Measurements from ENCODE around the gene NSMCE1.
A peak's percentile ranks its signal among the peaks of the same experiment; 100 is the strongest.

The NSMCE1 gene

DNA sequence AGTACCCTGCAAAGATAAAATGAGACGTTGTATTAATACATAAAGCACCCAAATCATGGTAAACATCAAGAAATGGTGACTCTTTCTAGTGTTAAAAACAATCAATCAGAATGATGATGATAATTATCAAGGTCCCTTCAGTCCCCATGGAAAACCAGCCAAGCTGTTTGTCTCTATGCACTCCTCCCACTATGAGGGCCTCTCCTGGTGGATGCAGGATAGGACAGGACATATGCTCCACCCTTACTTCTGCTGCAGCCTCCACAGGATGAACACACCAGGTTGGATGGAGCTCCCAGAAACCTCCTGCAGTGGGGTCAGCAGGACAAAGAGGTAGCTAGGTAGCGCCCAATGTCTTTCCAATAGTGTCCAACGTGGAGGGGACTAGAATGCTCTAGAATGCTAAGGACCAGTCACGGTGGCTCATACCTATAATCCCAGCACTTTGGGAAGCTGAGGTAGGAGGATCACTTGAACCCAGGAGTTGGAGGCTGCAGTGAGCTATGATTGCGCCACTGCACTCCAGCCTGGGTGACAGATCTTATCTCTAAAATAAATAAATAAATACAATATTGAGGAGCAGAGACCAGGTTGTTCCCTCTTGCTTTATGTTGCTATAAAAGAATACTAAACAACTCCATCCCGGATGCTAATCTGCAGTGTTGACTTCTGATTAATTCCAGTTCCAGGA lies 75.1 kb downstream of the NSMCE1 start:
- H3K4me3 ChIP-seq (ENCODE audit: low read depth, low read length), result no peak overlapping the region
- peak; percentile 41 for DNase-seq (ENCODE audit: low read depth)
- no peak for TF ChIP-seq CTCF (IDR thresholded peaks at IDR 0.05; ENCODE audit: control insufficient read depth, extremely low read depth, insufficient read depth)

DNA sequence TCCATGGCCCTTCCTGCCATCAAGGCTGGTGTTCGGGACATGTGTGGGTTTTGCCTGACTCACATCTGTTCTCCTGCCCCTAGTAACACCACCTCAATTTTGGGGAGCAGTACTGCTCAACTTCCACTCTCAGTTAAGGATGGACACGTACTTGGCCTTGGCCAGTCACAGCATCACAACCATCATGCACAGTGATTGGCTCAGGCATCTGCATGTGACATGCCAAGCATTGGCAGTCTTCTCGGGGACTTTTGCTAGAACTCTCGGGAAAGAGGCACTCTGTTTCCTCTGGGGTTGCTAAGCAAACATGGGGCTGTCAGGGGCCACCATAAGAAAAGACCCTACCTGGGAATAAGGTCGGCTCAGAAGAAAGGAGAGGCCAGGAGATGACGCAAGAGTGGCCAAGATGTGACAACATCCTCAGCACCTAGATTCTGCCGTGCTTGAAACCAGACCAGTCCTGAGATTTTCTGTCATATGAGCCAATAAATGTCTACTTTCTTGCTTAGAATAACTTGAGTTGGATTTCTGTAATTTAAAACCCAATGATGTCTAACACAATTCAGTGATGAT lies 77.1 kb downstream of the NSMCE1 start:
- no peak for TF ChIP-seq CTCF (IDR thresholded peaks at IDR 0.05; ENCODE audit: control insufficient read depth, extremely low read depth, insufficient read depth)

GRCh38 chr16:27190316-27190871 lies 78.2 kb downstream of the NSMCE1 start:
- H3K4me3 ChIP-seq (ENCODE audit: low read depth, low read length), result no peak overlapping the region
- no peak for TF ChIP-seq CTCF (IDR thresholded peaks at IDR 0.05; ENCODE audit: control insufficient read depth, extremely low read depth, insufficient read depth)
- DNase-seq (ENCODE audit: low read depth), result no peak

More for the DNA sequence above, 77.1 kb downstream of the NSMCE1 start:
- DNase-seq (ENCODE audit: low read depth), result no peak
- no peak overlapping the region for H3K4me3 ChIP-seq (ENCODE audit: low read depth, low read length)

DNA sequence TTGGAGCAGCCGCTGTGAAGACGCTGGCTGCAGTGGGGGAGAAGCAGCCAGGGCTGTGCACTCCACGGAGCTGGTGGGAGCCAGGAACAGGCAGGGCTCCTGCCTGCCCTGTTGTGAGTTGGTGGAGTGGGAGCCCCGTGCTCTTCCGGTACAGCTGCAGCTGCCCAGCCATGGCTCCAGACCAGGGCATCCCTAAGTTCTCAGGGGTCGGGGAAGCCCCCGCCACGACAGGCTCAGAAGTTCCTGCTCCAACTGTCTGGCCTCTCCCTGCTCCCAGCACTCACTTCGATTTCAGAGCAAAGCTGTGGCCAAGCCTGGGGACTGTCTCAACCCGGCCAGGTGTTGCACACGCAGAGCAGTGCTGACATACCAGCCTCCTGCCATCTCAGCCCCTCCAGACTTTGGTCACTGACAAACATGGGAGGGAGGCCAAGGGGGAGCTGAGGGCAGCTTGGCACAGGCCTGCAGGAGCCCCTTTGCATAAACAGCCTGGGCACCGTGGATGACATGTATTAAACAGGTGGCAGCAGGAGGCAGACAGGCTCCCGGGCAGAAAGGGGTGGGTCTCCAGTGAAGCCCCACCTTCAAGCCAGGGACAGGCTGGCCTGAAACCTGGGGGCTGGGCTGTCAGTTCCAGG lies 79.1 kb downstream of the NSMCE1 start:
- DNase-seq (ENCODE audit: low read depth), result no peak
- no peak for TF ChIP-seq CTCF (IDR thresholded peaks at IDR 0.05; ENCODE audit: control insufficient read depth, extremely low read depth, insufficient read depth)
- H3K4me3 ChIP-seq (ENCODE audit: low read depth, low read length), result no peak overlapping the region

- no peak for TF ChIP-seq CTCF (IDR thresholded peaks at IDR 0.05; ENCODE audit: control insufficient read depth, extremely low read depth, insufficient read depth)
- no peak for DNase-seq (ENCODE audit: low read depth)
- no peak overlapping the region for H3K4me3 ChIP-seq (ENCODE audit: low read depth, low read length)
Observed at GRCh38 chr16:27188633-27189032, 79.9 kb downstream of the NSMCE1 start.

GRCh38 chr16:27185776-27186130 lies 82.8 kb downstream of the NSMCE1 start:
- TF ChIP-seq CTCF (IDR thresholded peaks at IDR 0.05; ENCODE audit: control insufficient read depth, extremely low read depth, insufficient read depth), result no peak
- DNase-seq (ENCODE audit: low read depth), result no peak
- H3K4me3 ChIP-seq (ENCODE audit: low read depth, low read length), result no peak overlapping the region
